Osteoblast (primary cell): ENCODE measurements around the gene ADCY5. TPM values are rescaled to one million over a fixed set of nuclear protein-coding genes. Genes with fewer than 3 reads are reported as not detected.

Experiments used
- DNase-seq: peaks from one replicate; pipeline ENCODE4 v3.0.0; 2011; ENCODE audit warnings: low spot score, mixed read lengths; ENCODE audit not compliant: insufficient read length; ENCODE audit errors: missing footprints
- H2AFZ ChIP-seq: 2 replicates; pipeline ENCODE4 v1.6.0; 2011; ENCODE audit warnings: mild to moderate bottlenecking, low read length
- H3K27ac ChIP-seq: 2 replicates; pipeline ENCODE4 v1.5.1; 2011; ENCODE audit warnings: mild to moderate bottlenecking, low read depth, low read length, moderate library complexity
- H3K27me3 ChIP-seq: 2 replicates; pipeline ENCODE4 v1.6.0; 2012; ENCODE audit warnings: mild to moderate bottlenecking, control low read depth, inconsistent platforms, low read length, moderate library complexity; ENCODE audit not compliant: insufficient read depth
- H3K36me3 ChIP-seq: 2 replicates; pipeline ENCODE4 v1.5.1; 2011; ENCODE audit warnings: mild to moderate bottlenecking, low read length, control low read depth, moderate library complexity; ENCODE audit not compliant: insufficient read depth
- H3K4me1 ChIP-seq: 2 replicates; pipeline ENCODE4 v1.5.1; 2011; ENCODE audit warnings: mild to moderate bottlenecking, low read length, control low read depth, moderate library complexity; ENCODE audit not compliant: insufficient read depth
- H3K4me2 ChIP-seq: 2 replicates; pipeline ENCODE4 v1.6.0; 2011; ENCODE audit warnings: mild to moderate bottlenecking, low read length; ENCODE audit not compliant: insufficient read depth
- H3K4me3 ChIP-seq: fragments of 200-600 bp; sonication (generic); 3 replicates; pipeline ENCODE4 v1.5.1; 2012; ENCODE audit warnings: mild to moderate bottlenecking, low read length, inconsistent platforms; ENCODE audit not compliant: insufficient read depth
- H3K79me2 ChIP-seq: 2 replicates; pipeline ENCODE4 v1.6.0; 2012; ENCODE audit warnings: mild to moderate bottlenecking, low read length, control low read depth, inconsistent platforms; ENCODE audit not compliant: insufficient read depth
- H3K9me3 ChIP-seq: 2 replicates; pipeline ENCODE4 v1.5.1; 2011; ENCODE audit warnings: low read depth, low read length, control low read depth
- H4K20me1 ChIP-seq: 2 replicates; pipeline ENCODE4 v1.6.0; 2012; ENCODE audit warnings: mild to moderate bottlenecking, low read length, control low read depth; ENCODE audit not compliant: insufficient read depth
- CTCF ChIP-seq: IDR thresholded peaks from 2 replicates; pipeline ENCODE4 v1.5.1; 2011; ENCODE audit warnings: mild to moderate bottlenecking, low read depth, low read length, moderate library complexity; ENCODE audit errors: extremely low read depth
- total RNA-seq: library from RNA; depleted of rRNA; stranded (reverse); fragments of >200 nt; gene quantifications from 2 replicates; pipeline ENCODE4 v1.2.3, GENCODE V29; 2012

The ADCY5 gene
- total RNA-seq, 1 donor, result 0.72 TPM

GRCh38 chr3:123342631-123343080 lies 106.2 kb downstream of the ADCY5 start:
- Histone ChIP-seq H2AFZ (no peak overlapping the region), H3K36me3 (no peaks in the 10 kb centered on the region), H3K4me1 (peaks cover 14% of the 10 kb centered on the region), H4K20me1 (peaks cover 10% of the 10 kb centered on the region), H3K4me2 (no peak overlapping the region), H3K27ac (no peak overlapping the region), H3K4me3 (no peak overlapping the region), H3K79me2 (no peaks in the 10 kb centered on the region), H3K9me3 (no peaks in the 10 kb centered on the region), H3K27me3 (peaks cover 72% of the 10 kb centered on the region)
- TF ChIP-seq CTCF, result no peak
- DNase-seq, result no peak

- H3K27me3 ChIP-seq, result peaks cover 71% of the 10 kb centered on the region
- peaks cover 10% of the 10 kb centered on the region for H4K20me1 ChIP-seq
- no peak overlapping the region for H2AFZ ChIP-seq
- DNase-seq, result no peak
- no peak for TF ChIP-seq CTCF
- no peaks in the 10 kb centered on the region for H3K79me2 ChIP-seq
- no peaks in the 10 kb centered on the region for H3K9me3 ChIP-seq
- H3K36me3 ChIP-seq, result no peaks in the 10 kb centered on the region
- no peak overlapping the region for H3K4me3 ChIP-seq
- no peak overlapping the region for H3K27ac ChIP-seq
- H3K4me1 ChIP-seq, result peaks cover 14% of the 10 kb centered on the region
- H3K4me2 ChIP-seq, result no peak overlapping the region
Observed at GRCh38 chr3:123341871-123342630, 106.8 kb downstream of the ADCY5 start.

GRCh38 chr3:123340336-123340735 lies 108.6 kb downstream of the ADCY5 start:
- no peaks in the 10 kb centered on the region for H3K79me2 ChIP-seq
- TF ChIP-seq CTCF, result no peak
- no peak overlapping the region for H3K27ac ChIP-seq
- H3K27me3 ChIP-seq, result peaks cover 60% of the 10 kb centered on the region
- no peak for DNase-seq
- H3K9me3 ChIP-seq, result no peaks in the 10 kb centered on the region
- H2AFZ ChIP-seq, result no peak overlapping the region
- H3K36me3 ChIP-seq, result no peaks in the 10 kb centered on the region
- peaks cover 14% of the 10 kb centered on the region for H3K4me1 ChIP-seq
- H4K20me1 ChIP-seq, result peaks cover 10% of the 10 kb centered on the region
- no peak overlapping the region for H3K4me3 ChIP-seq
- no peak overlapping the region for H3K4me2 ChIP-seq

GRCh38 chr3:123339302-123339701 lies 109.6 kb downstream of the ADCY5 start:
- no peak for DNase-seq
- Histone ChIP-seq H3K4me1 (peaks cover 8% of the 10 kb centered on the region), H3K27me3 (peaks cover 61% of the 10 kb centered on the region), H3K4me2 (no peak overlapping the region), H3K9me3 (no peaks in the 10 kb centered on the region), H4K20me1 (peaks cover 8% of the 10 kb centered on the region), H3K79me2 (no peaks in the 10 kb centered on the region), H3K36me3 (no peaks in the 10 kb centered on the region), H3K4me3 (no peak overlapping the region), H2AFZ (no peak overlapping the region), H3K27ac (no peak overlapping the region)
- no peak for TF ChIP-seq CTCF
